NCI-H2107 treated with DMSO at 0.1 percent for 48 hours (cell line): ENCODE data around the gene ROBO1.

Experiments
- DNase-seq: peaks from one replicate; lab custom pipeline; 2025; ENCODE audit not compliant: unreplicated experiment; lab: John Stamatoyannopoulos, UW

The ROBO1 gene

DNA sequence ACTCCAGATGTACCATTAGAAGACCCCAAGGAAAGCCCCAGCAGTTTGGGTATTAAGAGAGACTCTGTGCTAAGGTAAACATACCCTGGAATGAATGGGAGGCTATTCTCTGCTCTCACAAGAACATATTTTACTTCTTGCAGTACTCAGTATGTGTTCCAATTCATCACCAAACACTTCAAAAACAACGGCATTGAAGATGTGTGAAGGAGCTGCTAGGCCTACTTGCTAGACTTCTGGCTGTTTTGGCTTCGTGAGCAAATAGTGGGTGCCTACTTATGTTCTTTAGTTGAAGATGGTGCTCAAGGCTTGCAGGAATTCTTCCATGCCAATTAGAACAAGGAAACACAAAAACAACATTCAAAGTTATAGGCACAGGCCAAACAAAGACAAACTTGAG is 514.5 kb downstream of the ROBO1 start:
- no peak for DNase-seq

DNA sequence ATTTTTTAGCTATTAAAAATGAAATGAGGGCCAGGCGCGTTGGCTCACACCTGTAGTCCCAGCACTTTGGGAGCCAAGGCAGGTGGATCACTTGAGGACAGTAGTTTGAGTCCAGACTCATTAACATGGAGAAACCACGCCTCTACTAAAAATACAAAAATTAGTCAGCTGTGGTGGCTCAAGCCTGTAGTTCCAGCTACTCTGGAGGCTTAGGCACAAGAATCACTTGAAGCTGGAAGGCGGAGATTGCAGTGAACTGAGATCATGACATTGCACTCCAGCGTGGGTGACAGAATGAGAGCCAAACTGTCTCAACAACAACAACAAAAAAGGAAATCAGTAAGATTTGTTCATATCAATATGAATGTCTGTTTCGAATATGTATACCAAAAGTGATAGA is 517.1 kb downstream of the ROBO1 start:
- DNase-seq, result no peak

DNA sequence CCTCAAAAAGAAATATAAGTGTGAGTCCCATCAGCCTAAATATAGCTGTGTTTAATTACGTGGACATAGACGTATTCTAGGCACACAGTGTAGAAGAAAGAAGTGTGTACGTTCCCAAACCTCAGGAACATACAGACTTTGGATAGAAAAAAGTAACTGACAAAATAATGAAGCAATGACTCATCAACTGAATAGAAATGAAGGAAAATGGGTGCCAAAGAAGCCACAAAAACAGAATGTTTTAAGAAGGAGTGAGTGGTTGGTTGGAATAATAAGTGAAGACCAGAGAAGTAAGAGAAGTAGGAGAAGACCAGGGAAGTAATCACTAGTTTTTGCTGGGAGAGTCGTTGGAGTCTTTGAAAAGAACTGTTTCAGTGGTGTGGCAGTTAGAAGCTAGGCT is 518.1 kb downstream of the ROBO1 start:
- no peak for DNase-seq

- no peak for DNase-seq
Observed at GRCh38 chr3:79247725-79248043, 520.1 kb downstream of the ROBO1 start.

- no peak for DNase-seq
Observed at GRCh38 chr3:79246875-79247724, 520.7 kb downstream of the ROBO1 start.

DNA sequence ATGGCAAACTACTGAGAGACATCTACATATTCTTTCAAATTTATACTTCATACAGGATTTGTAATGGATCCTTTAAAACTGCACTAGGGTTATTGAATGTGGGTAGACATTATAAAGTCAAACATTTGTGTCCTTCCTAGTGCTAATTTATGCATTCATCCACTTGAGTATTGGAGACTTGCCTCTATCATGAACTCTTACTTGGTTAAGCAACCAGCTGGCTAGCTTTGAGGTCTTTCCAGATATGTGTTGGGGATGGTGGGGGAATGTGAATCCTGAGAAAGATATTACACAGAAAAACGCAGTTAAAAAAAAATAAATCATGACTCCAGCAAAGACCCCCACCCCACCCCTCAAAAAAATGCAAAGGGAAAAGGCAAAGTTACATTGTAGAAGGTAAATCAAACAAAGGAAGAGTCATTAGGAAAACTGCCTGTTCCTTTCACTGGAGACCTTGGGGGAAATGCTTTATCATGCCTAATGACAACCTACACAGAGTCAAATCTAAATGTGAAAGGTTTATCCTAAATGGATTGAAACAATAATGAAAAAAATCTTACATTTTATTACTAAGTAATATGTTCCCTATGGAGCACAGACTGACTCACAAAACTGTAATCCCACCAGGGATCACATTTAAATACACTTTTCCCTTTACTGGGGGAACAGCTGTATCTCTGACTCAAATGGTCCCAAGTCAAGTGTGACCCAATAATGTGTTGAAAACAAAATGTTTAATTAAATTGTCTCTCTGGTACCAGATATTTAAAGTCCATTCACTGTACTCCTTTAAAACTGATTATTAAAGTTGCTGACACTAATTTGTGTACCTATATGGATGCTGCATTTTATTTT is 522.3 kb downstream of the ROBO1 start:
- DNase-seq, result no peak

DNA sequence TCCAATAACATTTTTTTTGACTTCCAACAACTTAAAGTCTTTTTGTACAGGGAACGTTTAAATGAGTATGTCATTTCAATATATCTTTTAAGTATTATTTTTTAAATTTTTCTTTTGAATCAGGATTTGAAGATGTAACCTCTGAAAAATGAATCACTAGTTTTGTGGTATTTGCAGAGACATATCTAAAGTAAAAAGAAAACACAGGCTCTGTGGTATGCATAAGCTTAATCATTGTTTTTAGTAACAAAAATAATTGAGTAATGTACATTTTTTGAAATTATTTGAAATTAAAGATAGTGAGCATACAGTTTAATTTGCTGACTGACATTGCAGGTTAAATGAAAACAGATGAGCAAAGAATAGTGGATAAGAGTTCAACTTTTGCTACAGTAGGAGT is 531.3 kb downstream of the ROBO1 start:
- no peak for DNase-seq

DNA sequence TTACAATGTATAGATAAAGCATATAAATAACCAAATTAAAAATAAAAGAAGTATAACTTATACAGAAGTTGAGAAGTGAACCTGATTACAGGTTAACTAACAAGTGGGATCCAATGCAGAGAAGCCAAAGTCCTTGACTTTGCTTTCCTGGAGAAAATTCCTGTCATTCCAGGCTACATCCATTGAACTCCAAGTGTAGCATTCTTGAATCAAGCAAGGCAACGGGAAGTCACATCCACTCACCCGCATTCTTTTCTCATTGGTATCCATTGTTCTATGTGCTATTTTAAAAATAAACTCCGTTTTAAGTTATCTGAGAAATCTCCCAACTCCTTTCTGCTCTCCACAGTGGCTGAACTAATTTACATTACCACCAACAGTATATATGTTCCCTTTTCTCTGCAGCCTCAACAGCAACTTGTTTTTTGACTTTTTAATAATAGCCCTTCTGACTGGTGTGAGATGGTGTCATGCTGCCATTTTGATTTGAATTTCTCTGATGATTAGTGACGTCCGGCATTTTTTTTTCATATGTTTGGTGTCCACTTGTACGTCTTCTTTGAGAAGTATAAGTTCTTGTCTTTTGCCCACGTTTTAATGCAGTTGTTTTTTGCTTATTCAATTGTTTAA is 534.3 kb downstream of the ROBO1 start:
- DNase-seq, result no peak

DNA sequence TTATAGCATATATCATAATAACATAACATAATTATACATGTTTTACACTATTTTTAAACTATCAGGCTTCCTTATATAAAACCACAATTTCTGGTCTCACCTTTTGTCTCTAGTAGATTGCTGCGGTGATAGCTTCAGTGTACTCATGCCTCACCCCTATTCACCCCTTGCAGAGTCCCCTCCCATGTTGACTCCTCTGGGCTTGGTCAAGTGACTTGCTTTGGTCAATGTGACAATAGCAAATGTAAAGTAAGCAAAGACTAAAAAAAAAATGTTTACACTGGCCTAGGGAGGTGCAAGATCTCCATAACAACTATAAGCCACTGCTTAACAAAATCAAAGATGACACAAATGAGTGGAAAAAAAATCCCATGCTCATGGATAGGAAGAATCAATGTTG is 537.5 kb downstream of the ROBO1 start:
- DNase-seq, result no peak

GRCh38 chr3:79217096-79217495 is 550.7 kb downstream of the ROBO1 start:
- no peak for DNase-seq

DNA sequence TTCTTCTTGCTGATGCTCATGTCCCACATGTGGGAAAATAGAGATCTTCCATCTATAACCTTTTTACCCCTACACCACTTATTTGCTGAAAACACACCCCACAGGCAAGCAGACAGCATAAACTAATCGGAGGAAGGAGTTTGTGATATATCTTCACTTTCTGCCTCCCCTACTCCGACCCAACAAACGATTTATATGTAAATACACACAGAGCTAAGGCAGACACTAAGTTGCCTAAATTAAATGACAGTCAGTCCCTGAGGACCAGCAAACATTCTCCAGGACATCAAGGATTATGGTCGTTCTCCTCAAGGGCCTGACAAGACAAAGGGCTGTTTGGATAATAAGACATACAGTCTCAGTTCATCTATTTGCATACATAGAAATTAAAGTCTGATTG is 552.5 kb downstream of the ROBO1 start:
- DNase-seq, result no peak

GRCh38 chr3:79211586-79212359 is 556.0 kb downstream of the ROBO1 start:
- no peak for DNase-seq

GRCh38 chr3:79204351-79204750 is 563.4 kb downstream of the ROBO1 start:
- no peak for DNase-seq

DNA sequence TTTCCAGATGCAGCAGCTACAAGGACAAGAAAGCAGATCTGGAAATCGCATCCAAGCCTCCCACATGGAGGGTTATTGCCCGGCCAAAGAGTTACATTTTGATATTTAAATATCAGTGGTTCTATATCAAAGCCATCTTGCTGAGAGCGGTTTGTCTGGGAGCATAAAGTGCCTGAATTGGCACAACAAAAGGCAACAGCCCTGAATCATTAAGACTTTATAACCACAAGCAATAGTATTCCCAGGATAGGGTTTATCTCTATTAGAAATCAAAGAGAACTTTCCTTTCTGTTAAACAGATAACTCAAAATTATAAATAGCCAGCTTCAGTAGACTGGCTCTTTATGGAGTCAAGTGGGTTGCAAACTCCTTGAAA is 564.7 kb downstream of the ROBO1 start:
- no peak for DNase-seq

GRCh38 chr3:79202471-79203143 is 565.2 kb downstream of the ROBO1 start:
- no peak for DNase-seq

DNA sequence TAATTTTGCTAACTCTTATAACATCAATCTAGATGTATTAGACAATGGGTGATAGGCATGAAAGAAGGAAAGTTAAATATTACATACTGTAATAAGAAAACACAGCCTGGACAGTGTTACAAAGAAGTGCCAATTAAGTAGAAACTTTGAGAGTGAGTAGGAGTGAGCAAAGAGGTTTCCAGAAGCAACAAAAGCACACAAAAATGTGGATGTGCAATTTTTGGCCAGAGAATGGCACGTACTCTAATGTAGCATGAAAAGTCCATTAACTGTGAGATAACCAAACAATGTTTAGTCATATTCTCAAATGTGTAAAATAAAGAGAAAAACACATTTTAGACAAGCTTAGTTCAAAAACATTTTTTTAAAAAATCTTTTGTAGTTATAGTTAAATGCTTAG is 567.3 kb downstream of the ROBO1 start:
- DNase-seq, result no peak

DNA sequence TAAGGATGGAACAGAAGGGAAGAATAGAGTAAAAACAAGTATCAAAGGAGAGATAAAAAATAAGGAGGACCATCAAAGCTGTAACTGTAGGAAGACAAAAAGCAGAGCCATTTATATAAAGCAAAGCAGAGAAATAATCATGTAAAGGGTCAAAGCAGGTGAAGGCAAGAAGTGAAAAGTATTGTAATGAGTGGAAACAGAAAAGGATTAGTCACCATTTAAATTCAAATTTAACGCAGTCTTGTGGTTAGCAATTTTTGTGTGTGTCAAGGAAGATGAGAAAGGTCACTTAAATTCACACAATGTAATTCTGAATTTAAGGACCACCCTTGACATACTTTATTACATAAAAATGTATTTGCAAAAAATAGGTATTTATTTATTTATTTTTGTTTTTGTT is 567.8 kb downstream of the ROBO1 start:
- DNase-seq, result no peak

GRCh38 chr3:79187426-79187825 is 580.4 kb downstream of the ROBO1 start:
- no peak for DNase-seq

DNA sequence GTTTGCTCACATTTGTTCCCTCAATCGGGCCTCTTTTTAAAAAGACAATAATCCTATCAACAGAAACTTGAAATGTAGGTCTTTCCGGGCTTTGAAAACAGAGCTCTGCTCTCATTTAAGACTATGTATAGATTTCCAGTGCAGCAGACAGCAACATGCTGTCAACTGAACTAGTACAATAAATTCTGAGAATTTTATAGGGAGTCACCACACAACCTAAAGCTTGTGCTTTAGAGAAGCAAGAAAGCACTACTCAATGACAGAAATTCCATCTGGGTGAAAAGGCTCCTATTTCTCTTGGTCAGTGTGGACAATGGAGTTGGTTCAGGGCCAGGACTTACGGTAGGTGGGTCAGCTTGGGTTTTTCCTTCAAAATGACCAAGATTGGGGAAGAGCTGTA is 583.5 kb downstream of the ROBO1 start:
- no peak for DNase-seq

DNA sequence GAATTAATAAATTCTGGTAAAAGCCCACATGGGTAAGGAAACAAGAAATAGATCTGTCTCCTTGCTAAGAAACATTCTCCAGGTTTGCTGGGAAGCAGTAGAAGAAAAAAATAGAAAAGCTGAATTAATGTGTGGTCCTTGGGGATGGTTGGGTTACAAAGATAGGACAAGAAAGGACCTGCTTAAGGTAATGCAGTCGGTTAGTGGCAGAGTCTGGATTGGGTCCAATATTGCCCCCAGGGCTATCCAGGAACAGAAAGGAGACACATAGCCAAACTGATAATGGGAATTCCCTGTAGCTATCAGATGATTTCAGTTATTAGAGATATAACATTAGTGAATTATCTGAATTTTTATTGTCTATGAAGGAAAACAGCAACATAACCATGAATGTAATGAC is 584.3 kb downstream of the ROBO1 start:
- no peak for DNase-seq
